HepG2 (cell line): Measurements from ENCODE around the gene RBM15B. TPM values are rescaled to one million over a fixed set of nuclear protein-coding genes. Genes with fewer than 3 reads are reported as not detected.

ENCODE experiments used
- CAMTA2 ChIP-seq: sonication (generic); formaldehyde crosslinking; IDR thresholded peaks from 2 replicates; pipeline ENCODE4 v1.4.0; 2020; ENCODE audit warnings: mild to moderate bottlenecking, missing genetic modification reagents, borderline replicate concordance
- CCDC6 ChIP-seq: sonication (generic); formaldehyde crosslinking; IDR thresholded peaks from 2 replicates; pipeline ENCODE4 v1.8.1; 2022; ENCODE audit warnings: mild to moderate bottlenecking, missing genetic modification reagents, moderate library complexity
- FOXK2 ChIP-seq: fragments of 450-650 bp; IDR thresholded peaks from 2 replicates; pipeline ENCODE4 v1.6.1; 2016
- FOXO4 ChIP-seq: sonication (generic); formaldehyde crosslinking; conservative IDR thresholded peaks from 2 replicates; pipeline ENCODE4 v1.8.1; 2023; ENCODE audit warnings: missing genetic modification reagents
- HMGA1 ChIP-seq: sonication (generic); formaldehyde crosslinking; conservative IDR thresholded peaks from 2 replicates; pipeline ENCODE4 v1.4.0; 2020; ENCODE audit warnings: missing genetic modification reagents
- MLLT10 ChIP-seq: sonication (generic); formaldehyde crosslinking; IDR thresholded peaks from 2 replicates; pipeline ENCODE4 v1.4.0; 2020; ENCODE audit warnings: missing genetic modification reagents
- NFAT5 ChIP-seq: sonication (generic); formaldehyde crosslinking; IDR thresholded peaks from 2 replicates; pipeline ENCODE4 v1.4.0; 2020; ENCODE audit warnings: missing genetic modification reagents
- NFE2L1 ChIP-seq: sonication (generic); formaldehyde crosslinking; IDR thresholded peaks from 2 replicates; pipeline ENCODE4 v1.4.0; 2020; ENCODE audit warnings: missing genetic modification reagents, mild to moderate bottlenecking, borderline replicate concordance
- PHF5A ChIP-seq: IDR thresholded peaks from one replicate; pipeline ENCODE4 v1.6.1; 2018; ENCODE audit warnings: low read depth, missing genetic modification reagents; ENCODE audit not compliant: unreplicated experiment
- SNAPC4 ChIP-seq: sonication (generic); formaldehyde crosslinking; IDR thresholded peaks from 2 replicates; pipeline ENCODE4 v1.4.0; 2020; ENCODE audit warnings: mild to moderate bottlenecking, missing genetic modification reagents
- ZBTB8A ChIP-seq: sonication (generic); formaldehyde crosslinking; IDR thresholded peaks from 2 replicates; pipeline ENCODE4 v1.4.0; 2020; ENCODE audit warnings: mild to moderate bottlenecking, low read depth, missing genetic modification reagents, borderline replicate concordance
- ZNF446 ChIP-seq: sonication (generic); formaldehyde crosslinking; IDR thresholded peaks from 2 replicates; pipeline ENCODE4 v1.5.0; 2020; ENCODE audit warnings: mild to moderate bottlenecking, missing genetic modification reagents
- ZNF451 ChIP-seq: sonication (generic); formaldehyde crosslinking; IDR thresholded peaks from 2 replicates; pipeline ENCODE4 v1.5.0; 2020; ENCODE audit warnings: mild to moderate bottlenecking, missing genetic modification reagents
- ZNF574 ChIP-seq: sonication (generic); formaldehyde crosslinking; IDR thresholded peaks from 2 replicates; pipeline ENCODE4 v1.4.0; 2020; ENCODE audit warnings: missing genetic modification reagents
- ZNF891 ChIP-seq: sonication (generic); formaldehyde crosslinking; IDR thresholded peaks from 2 replicates; pipeline ENCODE4 v1.5.0; 2020; ENCODE audit warnings: mild to moderate bottlenecking, missing genetic modification reagents
- polyA plus RNA-seq, 8 experiments: library from polyadenylated mRNA; depleted of rRNA in 3 of 8; stranded (reverse) in 7 of 8; unstranded in 1 of 8; fragments of >200 nt; fragmentation: Illumina TruSeq in 4 of 8; extraction: Trizol in 4 of 8; gene quantifications; 2 replicates each; pipeline versions ENCODE4 v1.2.1 to v1.2.3, GENCODE V29; 2011 to 2016; ENCODE audit warnings: low read depth in 4 of 8, missing spikeins in 1 of 8, mixed read lengths in 1 of 8; ENCODE audit not compliant: insufficient read depth in 1 of 8
- total RNA-seq, 5 experiments: library from RNA; depleted of rRNA; stranded (reverse); fragments of >200 nt; fragmentation: Illumina TruSeq; extraction: Trizol; gene quantifications; 2 replicates each; pipeline ENCODE4 v1.2.3, GENCODE V29; 2016; ENCODE audit warnings: low read depth in 1 of 5

Gene RBM15B
- total and polyA plus RNA-seq, 2 of the 13 experiments (the other 11 are each of a cell fraction or from before 2014, with no cell fraction given), result 8.2 to 19.3 TPM

- TF ChIP-seq NFAT5 (CRISPR knock-in tag), result no peak
- TF ChIP-seq FOXO4 (CRISPR knock-in tag), result 0 out of 2 replicates have a peak, but pooled peaks have one; percentile 23
- TF ChIP-seq FOXK2, result no peak
- peak; percentile 76; the same call in 1 of the 2 replicates for TF ChIP-seq CAMTA2 (CRISPR knock-in tag)
- no peak for TF ChIP-seq NFE2L1 (CRISPR knock-in tag)
- TF ChIP-seq ZNF451 (CRISPR knock-in tag), result no peak
- no peak for TF ChIP-seq ZNF574
- peak; percentile 74; the same call in 1 of the 2 replicates for TF ChIP-seq ZNF891 (CRISPR knock-in tag)
- TF ChIP-seq SNAPC4 (CRISPR knock-in tag), result peak; percentile 70; the same call in 1 of the 2 replicates
- TF ChIP-seq ZNF446 (CRISPR knock-in tag), result peak; percentile 68
- TF ChIP-seq ZBTB8A (CRISPR knock-in tag), result no peak
- no peak for TF ChIP-seq MLLT10
- TF ChIP-seq CCDC6 (CRISPR knock-in tag), result no peak
- no peak for TF ChIP-seq PHF5A
- no peak for TF ChIP-seq HMGA1 (CRISPR knock-in tag)
Measured at GRCh38 chr3:51384055-51384725, 6.9 kb upstream of the RBM15B start (continued).
